ENCODE measurements around the gene ATP10D. TPM values are rescaled to one million over a fixed set of nuclear protein-coding genes. Genes with fewer than 3 reads are reported as not detected.

Gene ATP10D
- total RNA-seq, 1 experiment from 2014 or later, result 3.8 TPM

- Histone ChIP-seq H3K9me3 (ENCODE audit: control insufficient read depth, low read depth, low read length) (no peaks in the 10 kb centered on the region), H3K27ac (ENCODE audit: insufficient read length, low read depth, low read length) (no peak overlapping the region), H2AK5ac (ENCODE audit: insufficient read length, low read length) (no peak overlapping the region), H3K9ac (ENCODE audit: extremely low read depth, insufficient read length, low read length) (no peak overlapping the region), H2AFZ (ENCODE audit: low read length) (no peak overlapping the region), H3K4me2 (ENCODE audit: insufficient read depth, insufficient read length, low read length) (no peak overlapping the region), H3K79me1 (ENCODE audit: insufficient read depth, low read depth, low read length, poor library complexity, severe bottlenecking) (no peaks in the 10 kb centered on the region), H4K91ac (ENCODE audit: insufficient read length, low read depth, low read length) (no peak overlapping the region), H3K4ac (ENCODE audit: low read depth, low read length) (no peak overlapping the region), H2BK15ac (ENCODE audit: low read depth, low read length) (no peak overlapping the region), H3T11ph (ENCODE audit: low read length) (no peak overlapping the region), H3K18ac (ENCODE audit: insufficient read length, low read depth, low read length) (no peak overlapping the region), H3K4me1 (ENCODE audit: insufficient read depth, low read length) (no peaks in the 10 kb centered on the region), H4K8ac (replicated peaks; ENCODE audit: insufficient read length, low read depth, low read length) (no peak overlapping the region), H4K20me1 (ENCODE audit: control insufficient read depth, insufficient read depth, insufficient read length) (no peaks in the 10 kb centered on the region), H2BK12ac (ENCODE audit: insufficient read length, low read depth, low read length) (no peak overlapping the region), H2BK120ac (ENCODE audit: low read depth, low read length, poor library complexity, severe bottlenecking) (no peak overlapping the region), H3K27me3 (ENCODE audit: insufficient read depth, low read length) (no peaks in the 10 kb centered on the region), H2BK20ac (ENCODE audit: low read depth, low read length, poor library complexity, severe bottlenecking) (no peak overlapping the region), H3K14ac (ENCODE audit: insufficient read depth, low read length) (no peak overlapping the region), H3K23ac (ENCODE audit: insufficient read length, low read depth, low read length) (no peak overlapping the region), H3K23me2 (ENCODE audit: insufficient read length, low read depth, low read length, poor library complexity, severe bottlenecking) (no peaks in the 10 kb centered on the region), H3K79me2 (ENCODE audit: insufficient read depth, low read length) (no peaks in the 10 kb centered on the region), H2BK5ac (ENCODE audit: insufficient read length, low read length) (no peak overlapping the region), H4K5ac (ENCODE audit: insufficient read length, low read depth, low read length) (no peak overlapping the region), H3K56ac (ENCODE audit: insufficient read length, low read depth, low read length) (no peak overlapping the region)
- no peak for TF ChIP-seq CTCF (conservative IDR thresholded peaks at IDR 0.05)
- Mint-ChIP-seq H3K9me3 (no peaks in the 10 kb centered on the region), H3K36me3 (ENCODE audit: insufficient read depth in 1 of 3, low read depth in 3 of 3) (peaks cover 0 to 5% (median 0%) of the 10 kb centered on the region in 3 experiments; a peak in 2 of 7 replicates), H3K27ac (no peak overlapping the region), H3K4me1 (no peaks in the 10 kb centered on the region), H3K4me3 (no peak overlapping the region), H3K27me3 (ENCODE audit: low read depth) (no peaks in the 10 kb centered on the region)
- no peak for DNase-seq
- no CpG with 5 or more reads among the region's 4 CpGs for WGBS (ENCODE audit: extremely low coverage, insufficient read length, low lambda C conversion rate)
Observed at GRCh38 chr4:47451657-47452056, 33.4 kb upstream of the ATP10D start.
